T-helper 1 cell treated with Interleukin-12 subunit alpha and Interleukin-12 subunit beta and Interleukin-4 antibody, amounts not matched to agents 30 ng/mL and 1 ng/mL, for 36 hours (primary cell): ENCODE measurements around the gene BOC. TPM values are rescaled to one million over a fixed set of nuclear protein-coding genes. Genes with fewer than 3 reads are reported as not detected.

Source experiments
- intact Hi-C: fragments of 100-400 bp; cut with micrococcal nuclease; formaldehyde crosslinking; loops from one replicate; pipeline ENCODE4 v1.15.1; 2024
- total RNA-seq: library from RNA; stranded (reverse); gene quantifications from 2 replicates; pipeline ENCODE4 v1.2.3, GENCODE V29; 2022

The BOC gene
- total RNA-seq, 1 donor from 2014 or later: 0.37 TPM

DNA sequence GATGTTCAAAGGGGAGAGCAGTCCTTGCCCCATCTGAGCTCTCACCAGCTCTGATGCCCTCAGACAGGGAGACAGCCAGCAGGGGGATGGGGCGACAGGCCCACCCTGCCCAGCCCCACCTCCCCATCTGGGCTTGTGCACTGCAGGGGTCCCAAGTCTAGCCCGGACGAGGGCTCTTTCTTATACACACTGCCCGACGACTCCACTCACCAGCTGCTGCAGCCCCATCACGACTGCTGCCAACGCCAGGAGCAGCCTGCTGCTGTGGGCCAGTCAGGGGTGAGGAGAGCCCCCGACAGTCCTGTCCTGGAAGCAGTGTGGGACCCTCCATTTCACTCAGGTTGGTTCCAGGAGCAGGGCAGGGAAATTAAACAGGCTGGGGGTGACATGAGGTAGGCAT lies 73.9 kb downstream of the BOC start:
- intact Hi-C loops: no loop called here

DNA sequence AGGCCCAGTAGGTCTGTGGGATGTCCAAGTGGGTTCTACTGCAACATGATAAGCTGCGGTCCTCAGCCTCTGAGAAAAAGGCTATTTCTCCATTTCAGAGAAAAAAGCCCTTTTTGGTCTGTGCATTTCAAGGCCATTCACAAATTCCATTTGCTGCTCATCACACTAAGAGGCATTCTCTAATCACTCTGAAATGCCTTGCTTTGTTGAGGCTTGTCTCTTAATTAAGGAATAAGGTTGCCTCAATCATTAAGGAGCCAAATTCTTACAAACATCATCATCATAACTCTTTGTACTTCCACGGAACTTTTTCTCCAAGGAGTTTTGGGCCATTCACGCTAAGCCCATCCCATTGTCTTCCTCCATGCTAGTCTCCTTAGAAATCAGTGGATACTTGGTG lies 74.4 kb downstream of the BOC start:
- intact Hi-C loops: no loop called here

DNA sequence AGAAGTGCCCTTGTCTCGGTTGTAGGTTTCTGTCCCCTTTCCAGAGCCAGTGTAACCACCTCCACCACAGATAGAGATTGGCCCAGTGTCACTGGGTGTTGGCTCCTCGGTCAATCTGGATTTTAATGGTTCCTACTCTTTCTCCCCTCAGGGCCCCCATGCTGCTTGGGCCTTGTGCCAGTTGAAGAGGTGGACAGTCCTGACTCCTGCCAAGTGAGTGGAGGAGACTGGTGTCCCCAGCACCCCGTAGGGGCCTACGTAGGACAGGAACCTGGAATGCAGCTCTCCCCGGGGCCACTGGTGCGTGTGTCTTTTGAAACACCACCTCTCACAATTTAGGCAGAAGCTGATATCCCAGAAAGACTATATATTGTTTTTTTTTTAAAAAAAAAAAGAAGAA lies 75.2 kb downstream of the BOC start:
- intact Hi-C loops: no loop called here

DNA sequence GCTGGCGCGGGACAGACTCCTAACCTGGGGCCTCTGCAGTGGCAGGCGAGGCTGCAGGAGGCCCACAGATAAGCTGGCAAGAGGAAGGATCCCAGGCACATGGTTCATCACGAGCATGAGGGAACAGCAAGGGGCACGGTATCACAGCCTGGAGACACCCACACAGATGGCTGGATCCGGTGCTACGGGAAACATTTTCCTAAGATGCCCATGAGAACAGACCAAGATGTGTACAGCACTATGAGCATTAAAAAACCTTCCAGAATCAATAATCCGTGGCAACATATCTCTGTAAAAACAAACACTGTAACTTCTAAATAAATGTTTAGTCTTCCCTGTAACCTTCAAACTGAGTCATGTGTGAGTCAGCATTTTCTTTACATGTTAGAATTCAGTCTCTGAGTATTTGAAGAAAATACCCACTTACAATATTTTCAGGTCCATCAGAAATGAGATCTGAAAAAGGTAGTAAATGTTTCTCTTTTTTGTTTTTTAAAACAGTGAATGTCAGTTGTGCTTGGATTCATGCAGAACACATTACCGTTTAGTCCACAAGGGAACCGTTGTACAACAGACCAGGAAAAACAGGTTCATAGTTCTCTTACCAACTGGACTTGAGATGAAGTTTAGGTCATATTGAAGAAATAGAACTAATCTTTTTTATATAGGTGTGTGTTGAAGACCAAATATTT lies 75.9 kb downstream of the BOC start:
- intact Hi-C loops: no loop called here

DNA sequence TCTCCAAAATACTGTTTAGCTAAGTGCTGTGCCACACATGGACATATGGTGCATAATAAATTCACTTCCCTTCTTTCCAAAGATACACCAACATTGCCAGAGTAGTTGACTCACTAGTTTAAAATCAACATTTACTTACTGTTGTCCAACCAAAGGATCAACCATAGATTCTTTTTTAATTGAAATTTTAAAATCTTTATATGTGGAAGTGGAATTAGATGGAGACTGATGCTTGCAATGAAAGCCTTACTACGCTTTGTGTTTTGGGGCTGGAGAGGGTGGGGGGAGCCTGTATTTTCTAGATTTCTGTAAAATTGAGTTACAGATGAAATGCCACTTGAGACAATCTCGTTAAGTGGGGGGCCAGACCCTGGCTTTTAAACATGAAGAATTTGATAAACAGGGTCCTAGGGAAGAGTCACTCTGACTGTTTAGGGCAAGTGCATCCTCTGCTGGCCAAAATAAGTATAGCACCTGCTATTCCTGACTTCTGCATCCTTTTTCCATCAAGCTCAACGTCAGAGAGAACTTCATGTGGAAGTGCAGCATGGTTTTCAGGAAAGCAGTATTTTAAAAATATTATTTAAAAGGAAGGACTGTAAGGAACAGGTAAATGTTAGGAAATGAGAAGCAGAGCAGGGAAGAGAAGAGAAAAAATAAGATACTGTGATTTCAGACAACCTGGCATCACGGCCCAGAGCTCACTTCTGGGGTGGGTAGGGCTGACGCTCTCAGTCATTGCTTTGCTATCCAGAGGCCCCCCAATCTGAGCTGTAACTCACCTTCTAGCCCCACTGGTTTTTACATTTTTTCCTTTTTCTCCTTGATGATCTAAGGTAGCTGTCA lies 76.7 kb downstream of the BOC start:
- intact Hi-C loops: loop anchor here (1.0 to 2.0 kb wide), 7 partner anchors 152 to 706 kb away; no protein-coding TSS in a partner anchor

DNA sequence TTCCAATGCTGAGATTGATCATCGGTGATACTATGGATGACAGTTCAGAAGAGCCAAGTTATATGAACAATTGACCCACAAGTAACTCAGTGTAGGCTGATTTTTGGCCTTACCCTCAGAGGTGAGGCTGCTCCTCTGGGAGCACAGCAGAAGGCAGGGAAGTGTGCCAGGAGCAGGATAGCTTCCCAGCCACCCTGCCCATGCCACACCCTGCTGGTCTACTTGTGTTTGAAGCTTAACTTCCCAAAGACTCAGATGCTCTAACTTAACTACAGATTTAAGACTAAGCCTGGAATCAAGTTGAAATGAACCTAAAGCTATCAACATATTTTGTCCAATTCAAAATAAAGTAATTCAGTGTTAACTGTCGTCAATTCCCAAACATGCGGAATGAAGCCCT lies 77.5 kb downstream of the BOC start:
- intact Hi-C loops: loop anchor here (1.0 to 2.0 kb wide), 7 partner anchors 153 to 707 kb away; no protein-coding TSS in a partner anchor

DNA sequence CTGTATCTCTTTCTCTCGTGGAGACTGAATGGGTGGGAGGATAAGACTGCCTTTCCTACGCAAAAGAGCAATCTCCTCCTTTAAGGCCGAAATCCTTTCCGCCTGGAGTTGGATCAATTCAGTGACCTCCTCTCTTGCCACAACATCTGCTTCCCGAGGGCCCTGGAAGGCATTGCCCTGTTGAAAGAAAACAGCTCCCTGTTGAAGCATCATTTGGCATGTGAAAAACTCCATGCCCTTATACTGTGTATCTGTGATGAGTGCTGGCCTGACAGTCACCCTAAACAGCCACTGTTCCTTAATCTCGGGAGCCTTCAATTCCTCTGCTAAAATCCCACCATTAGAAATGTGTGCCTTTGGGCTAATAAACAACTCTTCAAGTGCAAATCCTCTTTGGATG lies 80.2 kb downstream of the BOC start:
- intact Hi-C loops: loop anchor here (5.0 kb wide), 1 partner anchor 1509 kb away; no protein-coding TSS in a partner anchor

DNA sequence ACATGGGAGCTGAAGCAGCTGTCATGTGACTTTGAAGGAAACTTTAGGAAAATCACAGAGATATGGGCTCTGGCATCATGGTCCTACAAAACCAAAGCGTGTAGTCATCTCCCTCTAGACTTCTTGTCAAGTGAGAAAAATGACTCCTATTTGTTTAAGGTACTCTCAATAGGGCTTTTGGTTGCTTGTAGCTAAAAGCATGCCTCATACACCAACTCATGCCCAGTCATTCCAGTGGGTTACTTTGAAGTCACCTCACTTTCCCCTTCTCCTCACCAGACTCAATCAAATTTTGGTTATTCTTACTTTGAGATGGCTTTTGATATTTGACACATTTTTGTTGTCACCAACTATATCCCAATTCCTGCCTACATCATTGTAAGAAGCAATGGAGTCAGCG lies 81.6 kb downstream of the BOC start:
- intact Hi-C loops: loop anchor here (5.0 kb wide), 1 partner anchor 1511 kb away; no protein-coding TSS in a partner anchor

DNA sequence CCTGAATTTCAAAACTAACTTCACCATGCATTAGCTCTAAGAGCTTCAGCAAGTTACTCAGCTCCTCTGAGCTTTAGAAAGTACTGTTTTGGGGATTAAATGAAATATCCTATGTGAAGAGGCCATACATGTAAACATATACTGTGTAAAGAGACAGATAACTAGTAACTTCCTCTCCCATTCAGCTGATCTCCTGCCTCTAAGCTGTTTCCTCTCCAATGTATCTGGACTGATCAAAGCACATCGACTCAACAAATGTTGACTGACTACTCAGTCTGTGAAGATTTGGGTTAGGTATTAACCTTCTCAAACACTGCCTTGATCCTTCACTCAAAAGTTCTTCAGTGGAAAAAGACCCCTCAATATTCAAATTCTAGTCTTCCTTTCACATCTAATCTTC lies 82.0 kb downstream of the BOC start:
- intact Hi-C loops: loop anchor here (5.0 kb wide), 1 partner anchor 1511 kb away; no protein-coding TSS in a partner anchor

DNA sequence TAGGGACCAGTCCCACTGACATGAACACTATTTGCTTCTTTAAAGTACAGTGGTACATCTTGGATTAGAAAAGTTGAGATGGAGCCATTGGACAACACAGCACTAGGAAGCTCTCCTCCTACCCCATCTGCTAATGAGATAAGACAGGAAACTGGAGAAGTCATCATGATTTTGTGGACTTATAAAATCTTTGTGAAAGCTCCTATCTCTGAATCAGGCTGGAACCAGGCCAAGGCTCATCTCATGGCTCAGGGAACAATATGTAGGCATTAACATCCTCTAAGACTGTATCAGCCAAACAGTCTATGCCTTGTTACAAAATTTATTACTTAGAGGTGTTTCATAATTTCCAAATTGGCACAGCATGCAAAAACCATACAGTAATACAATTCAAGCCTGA lies 84.1 kb downstream of the BOC start:
- intact Hi-C loops: no loop called here

DNA sequence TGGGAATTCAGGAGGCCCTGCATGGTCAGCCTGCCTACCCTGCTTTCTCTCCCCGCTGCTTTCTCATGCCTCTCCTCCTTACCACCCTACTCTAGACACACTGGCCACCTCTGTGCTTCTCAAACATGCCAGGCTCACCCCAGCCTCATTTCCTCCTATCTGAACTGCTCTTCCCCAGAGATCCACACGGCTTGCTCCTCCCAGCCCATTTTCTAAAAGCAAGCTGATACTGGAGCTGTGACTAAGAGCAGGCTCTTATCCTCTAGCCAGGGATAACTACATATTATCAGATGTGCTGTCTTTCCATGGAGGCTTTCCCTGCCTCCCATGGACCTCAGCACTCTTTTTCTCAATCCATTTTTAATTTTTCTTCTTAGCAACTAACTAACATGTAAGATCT lies 85.9 kb downstream of the BOC start:
- intact Hi-C loops: no loop called here

DNA sequence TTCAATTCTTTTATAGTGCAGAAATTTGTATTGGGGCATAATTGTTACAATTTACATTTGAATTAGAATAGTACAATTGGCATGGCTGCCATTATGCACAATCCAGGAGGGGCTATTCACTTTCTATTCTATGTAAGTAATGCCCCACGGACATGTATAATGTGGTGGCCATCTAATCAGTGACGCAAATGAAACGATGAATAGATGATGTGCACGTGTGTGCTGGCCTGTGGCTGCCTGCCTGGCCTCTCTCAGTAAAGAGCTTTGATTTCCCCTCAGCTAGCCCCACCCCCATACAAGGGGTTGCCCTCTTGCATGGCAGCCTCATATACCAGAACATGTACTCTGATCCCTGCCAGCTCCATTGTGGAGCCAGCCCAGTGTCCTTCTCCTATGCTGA lies 86.5 kb downstream of the BOC start:
- intact Hi-C loops: no loop called here

DNA sequence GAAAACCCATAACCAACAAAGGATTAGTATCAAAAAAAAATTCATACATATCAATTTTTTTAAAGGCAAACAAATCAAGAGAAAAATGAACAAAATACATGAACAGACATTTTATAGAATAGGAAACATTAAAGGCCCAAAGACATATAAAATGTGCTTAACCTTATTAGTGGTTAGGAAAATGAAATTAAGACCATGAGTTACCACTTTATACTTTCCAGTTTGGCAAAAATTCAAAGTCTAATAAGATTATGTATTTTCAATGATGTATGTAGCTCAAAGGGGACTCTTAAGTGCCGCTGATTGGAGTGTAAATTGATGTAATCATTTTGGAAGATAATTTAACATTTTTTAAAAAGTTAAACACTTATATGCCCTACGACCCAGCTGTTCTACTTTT lies 89.2 kb downstream of the BOC start:
- intact Hi-C loops: no loop called here

DNA sequence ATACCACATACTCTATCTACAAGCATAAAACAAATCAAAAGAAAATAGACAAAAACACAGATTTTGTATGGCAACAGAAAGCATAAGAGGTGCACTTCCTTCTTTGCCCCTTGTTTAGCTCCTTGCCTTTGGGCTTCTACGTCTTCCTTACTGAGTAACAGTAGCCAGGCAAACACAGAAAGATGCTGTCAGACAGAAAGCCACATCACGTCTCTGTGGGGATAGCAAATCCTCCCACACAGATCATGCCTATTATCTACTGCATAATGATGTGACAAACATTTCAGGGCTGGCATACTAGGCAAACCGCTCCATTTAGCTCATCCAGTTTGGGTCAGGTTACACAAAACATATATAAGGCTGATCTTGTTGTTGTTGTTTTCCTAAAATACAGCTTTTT lies 92.7 kb downstream of the BOC start:
- intact Hi-C loops: no loop called here

DNA sequence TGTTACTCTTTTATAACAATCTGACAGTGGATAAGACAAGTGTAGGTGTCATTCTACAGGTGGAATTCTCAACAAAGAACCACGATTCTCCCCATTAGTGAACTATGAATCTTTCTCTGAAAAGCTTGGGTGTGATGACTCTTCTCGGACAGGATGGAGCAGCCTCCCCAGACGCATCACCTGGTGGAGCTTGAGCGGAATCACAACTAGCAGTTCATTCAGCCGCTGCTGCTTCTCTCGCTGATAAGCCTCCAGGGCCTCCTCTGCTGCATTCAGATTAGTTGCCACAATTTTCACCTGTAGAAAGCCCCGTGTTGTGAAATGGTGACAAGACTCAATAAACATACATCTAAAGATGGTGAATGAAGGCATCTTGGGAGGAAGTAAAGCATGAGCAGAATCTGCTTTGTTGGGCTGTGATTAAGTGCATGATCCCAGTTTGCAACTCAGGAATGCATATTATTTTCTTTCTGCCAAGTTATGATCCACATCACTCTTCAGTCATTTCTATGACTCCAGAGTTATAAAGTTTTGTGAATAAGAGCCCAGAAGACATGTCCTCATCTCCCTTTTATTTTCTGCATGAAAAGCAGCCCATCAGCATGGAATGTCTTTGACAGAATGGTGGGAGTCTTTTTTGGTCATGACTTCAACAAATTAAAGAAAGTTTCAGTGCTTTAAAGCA lies 93.6 kb downstream of the BOC start:
- intact Hi-C loops: no loop called here

DNA sequence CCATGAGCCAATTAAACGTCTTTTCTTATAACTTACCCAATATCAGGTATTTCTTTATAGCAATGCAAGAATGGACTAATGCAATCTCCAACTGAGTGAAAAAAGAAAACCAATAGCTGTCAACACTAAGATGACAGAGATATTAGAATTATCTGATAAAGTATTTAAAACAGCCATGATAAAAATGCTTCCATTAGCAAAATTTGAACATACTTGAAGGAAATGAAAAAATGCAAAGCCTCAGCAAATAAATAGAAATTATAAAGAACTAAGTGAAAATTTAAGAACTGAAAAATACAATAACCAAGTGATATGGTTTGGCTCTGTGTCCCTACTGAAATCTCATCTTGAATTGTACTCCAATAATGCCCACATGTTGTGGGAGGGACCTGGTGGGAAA lies 99.6 kb downstream of the BOC start:
- intact Hi-C loops: no loop called here

DNA sequence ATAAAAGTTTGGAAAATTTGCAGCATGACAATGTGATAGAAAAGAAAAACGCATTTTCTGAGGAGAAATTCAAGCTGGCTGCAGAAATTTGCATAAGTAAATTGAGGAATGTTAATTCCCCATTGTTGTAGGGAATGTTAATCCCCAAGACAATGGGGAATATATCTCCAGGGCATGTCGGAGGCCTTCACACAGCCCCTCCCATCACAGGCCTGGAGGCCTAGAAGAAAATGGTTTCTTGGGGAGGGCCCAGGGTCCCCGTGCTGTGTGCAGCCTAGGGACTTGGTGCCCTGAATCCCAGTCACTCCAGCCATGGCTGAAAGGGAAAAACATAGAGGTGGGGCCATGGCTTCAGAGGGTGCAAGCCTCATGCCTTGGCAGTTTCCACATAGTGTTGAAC lies 101.1 kb downstream of the BOC start:
- intact Hi-C loops: no loop called here

DNA sequence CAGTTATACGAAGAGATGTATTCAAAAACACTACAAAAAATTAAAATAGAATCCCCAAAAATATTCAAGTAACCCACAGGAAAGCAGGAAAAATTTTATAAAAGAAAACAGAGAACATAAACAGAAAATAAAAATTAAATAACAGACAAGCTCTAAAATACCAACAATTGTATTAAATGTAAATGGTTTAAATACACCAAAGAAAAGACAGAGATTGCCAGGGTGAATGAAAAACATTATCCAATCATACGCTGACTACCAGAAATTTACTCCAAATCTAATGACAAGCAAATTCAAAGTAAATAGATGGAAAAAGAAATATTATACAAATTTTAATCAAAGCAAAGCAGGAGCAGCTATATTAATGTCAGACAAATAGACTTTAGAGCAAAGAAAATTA lies 103.6 kb downstream of the BOC start:
- intact Hi-C loops: no loop called here

DNA sequence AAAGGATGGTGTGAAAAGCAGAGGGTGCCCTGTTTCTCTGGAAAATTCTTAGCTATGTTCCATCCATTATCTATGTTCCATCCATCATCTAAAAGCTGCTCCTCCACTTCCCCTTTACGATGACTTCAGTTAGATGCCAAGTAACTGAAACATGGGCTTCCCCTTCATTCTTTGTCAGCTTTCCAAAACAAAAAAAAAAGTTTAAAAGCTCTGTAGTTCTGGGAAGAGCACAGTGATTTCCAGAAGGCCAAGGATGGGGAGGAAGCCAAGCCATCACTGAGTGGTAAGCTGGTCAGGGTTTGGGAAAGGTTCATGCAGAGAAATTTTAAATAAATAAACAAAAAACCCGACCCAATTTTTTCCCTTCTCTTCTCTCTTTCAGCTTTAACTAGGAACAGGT lies 118.4 kb downstream of the BOC start:
- intact Hi-C loops: no loop called here

DNA sequence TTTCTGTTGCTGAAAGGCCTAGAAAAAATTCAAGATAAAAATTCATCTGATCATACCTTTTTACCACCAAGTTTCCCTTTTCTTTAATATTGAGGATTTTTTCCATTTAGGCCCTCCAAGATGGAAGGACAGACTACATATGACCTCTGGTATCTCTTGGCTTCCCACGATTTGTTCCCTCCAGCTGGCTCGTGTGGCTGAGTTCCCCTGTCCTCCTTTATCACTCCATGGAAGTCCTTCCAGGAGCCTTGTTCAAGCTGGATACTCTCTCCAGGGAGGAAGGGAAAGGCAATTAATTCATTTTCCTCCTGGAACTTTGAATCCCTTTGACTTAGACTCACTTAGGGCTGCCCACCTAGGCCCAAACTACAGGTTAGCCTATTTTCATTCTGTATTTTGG lies 119.4 kb downstream of the BOC start:
- intact Hi-C loops: no loop called here

DNA sequence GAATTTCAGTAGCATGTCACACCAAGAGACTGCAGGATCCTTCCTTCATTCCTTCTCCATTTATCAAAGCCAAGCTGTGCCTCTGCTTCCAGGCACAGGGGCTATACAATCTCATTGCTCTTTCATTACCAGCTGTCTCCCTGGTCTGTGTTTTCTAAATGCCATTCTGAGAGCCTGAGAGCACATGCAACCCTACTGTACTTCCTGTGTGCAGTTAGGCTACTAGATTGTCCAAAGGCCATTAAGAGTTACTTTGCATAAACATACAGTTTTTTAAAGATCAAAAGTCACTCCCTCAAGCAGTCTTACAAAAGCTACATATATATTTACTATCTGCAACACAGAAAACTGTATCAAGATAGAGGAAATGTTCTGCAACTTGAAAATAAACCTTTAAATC lies 119.8 kb downstream of the BOC start:
- intact Hi-C loops: no loop called here
